Osteocyte (in vitro differentiated cells): ENCODE results near the gene ZSWIM5. TPM values are rescaled to one million over a fixed set of nuclear protein-coding genes. Genes with fewer than 3 reads are reported as not detected.
"Not testable (repeated sequence)": the region's sequence is repeated elsewhere in the genome, so short reads cannot be mapped to it uniquely, and the experiment has no call there.

ENCODE experiments used
- DNase-seq: peaks from one replicate; pipeline ENCODE4 v3.0.0; 2021; ENCODE audit warnings: mixed read lengths; ENCODE audit not compliant: unreplicated experiment; ENCODE audit errors: extremely low spot score
- H3K27ac Mint-ChIP-seq: one replicate; pipeline ENCODE4 v1.8.0; 2021; ENCODE audit warnings: mild to moderate bottlenecking, mixed read lengths; ENCODE audit not compliant: unreplicated experiment
- H3K27me3 Mint-ChIP-seq: one replicate; pipeline ENCODE4 v1.8.0; 2021; ENCODE audit warnings: mixed read lengths; ENCODE audit not compliant: unreplicated experiment
- H3K36me3 Mint-ChIP-seq: one replicate; pipeline ENCODE4 v1.8.0; 2021; ENCODE audit warnings: mixed read lengths; ENCODE audit not compliant: unreplicated experiment
- H3K4me1 Mint-ChIP-seq: one replicate; pipeline ENCODE4 v1.8.0; 2021; ENCODE audit warnings: mixed read lengths; ENCODE audit not compliant: unreplicated experiment
- H3K4me3 Mint-ChIP-seq: one replicate; pipeline ENCODE4 v1.8.0; 2021; ENCODE audit warnings: mild to moderate bottlenecking, moderate library complexity, mixed read lengths; ENCODE audit not compliant: unreplicated experiment
- H3K9me3 Mint-ChIP-seq: one replicate; pipeline ENCODE4 v1.8.0; 2021; ENCODE audit warnings: mixed read lengths; ENCODE audit not compliant: unreplicated experiment
- total RNA-seq: library from RNA; stranded (reverse); gene quantifications from 2 replicates; pipeline ENCODE4 v1.2.1, GENCODE V29; 2021
- TF ChIP-seq, protein P1 (sequence below): fragments of 200-600 bp; sonication (generic); IDR thresholded peaks from 2 replicates; pipeline ENCODE4 v1.5.0; 2021; ENCODE audit warnings: antibody characterized with exemption, mild to moderate bottlenecking, moderate library complexity

The ZSWIM5 gene
- total RNA-seq, 1 donor from 2014 or later = 0.73 TPM

DNA sequence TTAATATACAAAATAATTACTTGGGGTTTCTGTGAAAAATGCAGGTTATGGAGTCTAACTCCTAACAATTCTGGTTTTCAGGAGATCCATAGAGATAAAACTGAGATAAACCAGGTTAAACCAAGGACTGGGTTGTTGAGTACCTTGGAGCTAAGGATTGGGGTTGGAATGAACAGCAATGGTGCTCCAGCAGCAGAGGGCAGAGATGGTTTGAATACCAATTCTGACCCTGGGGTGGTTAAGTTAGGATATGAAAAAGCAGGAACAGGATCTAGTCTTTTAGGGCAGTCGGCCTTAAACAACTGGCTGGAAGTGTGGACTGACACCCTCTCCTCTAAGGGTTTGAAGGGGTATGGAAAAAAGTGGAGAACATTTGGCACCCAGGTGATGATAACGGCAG is 141.3 kb downstream of the ZSWIM5 start:
- H3K4me1 Mint-ChIP-seq = no peaks in the 10 kb centered on the region
- H3K4me3 Mint-ChIP-seq = no peak overlapping the region

DNA sequence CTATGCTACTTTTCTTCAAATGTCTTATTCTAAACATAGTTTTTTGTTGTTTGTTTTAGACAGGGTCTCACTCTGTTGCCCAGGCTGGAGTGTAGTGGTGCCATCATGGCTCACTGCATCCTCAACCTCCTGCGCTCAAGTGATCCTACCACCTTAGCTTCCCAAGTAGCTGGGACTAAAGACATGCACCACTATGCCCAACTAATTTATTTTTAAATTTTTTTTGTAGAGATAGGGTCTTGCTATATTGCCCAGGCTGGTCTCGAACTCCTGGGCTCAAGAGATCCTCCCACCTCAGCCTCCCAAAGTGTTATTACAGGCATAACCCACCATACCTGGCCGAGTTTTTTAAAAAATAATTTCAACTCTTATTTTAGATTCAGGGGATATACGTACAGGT is 143.9 kb downstream of the ZSWIM5 start:
- not testable (repeated sequence) for H3K9me3 Mint-ChIP-seq, H3K27ac Mint-ChIP-seq, H3K4me3 Mint-ChIP-seq, DNase-seq, H3K4me1 Mint-ChIP-seq, H3K36me3 Mint-ChIP-seq
- peaks cover 37% of the 10 kb centered on the region for H3K27me3 Mint-ChIP-seq

More for the DNA sequence above, 141.3 kb downstream of the ZSWIM5 start:
- Mint-ChIP-seq H3K9me3 (no peaks in the 10 kb centered on the region), H3K36me3 (no peaks in the 10 kb centered on the region), H3K27ac (peak overlapping the region; percentile 17), H3K27me3 (peaks cover 22% of the 10 kb centered on the region)
- DNase-seq = no peak
- TF ChIP-seq, protein P1, sequence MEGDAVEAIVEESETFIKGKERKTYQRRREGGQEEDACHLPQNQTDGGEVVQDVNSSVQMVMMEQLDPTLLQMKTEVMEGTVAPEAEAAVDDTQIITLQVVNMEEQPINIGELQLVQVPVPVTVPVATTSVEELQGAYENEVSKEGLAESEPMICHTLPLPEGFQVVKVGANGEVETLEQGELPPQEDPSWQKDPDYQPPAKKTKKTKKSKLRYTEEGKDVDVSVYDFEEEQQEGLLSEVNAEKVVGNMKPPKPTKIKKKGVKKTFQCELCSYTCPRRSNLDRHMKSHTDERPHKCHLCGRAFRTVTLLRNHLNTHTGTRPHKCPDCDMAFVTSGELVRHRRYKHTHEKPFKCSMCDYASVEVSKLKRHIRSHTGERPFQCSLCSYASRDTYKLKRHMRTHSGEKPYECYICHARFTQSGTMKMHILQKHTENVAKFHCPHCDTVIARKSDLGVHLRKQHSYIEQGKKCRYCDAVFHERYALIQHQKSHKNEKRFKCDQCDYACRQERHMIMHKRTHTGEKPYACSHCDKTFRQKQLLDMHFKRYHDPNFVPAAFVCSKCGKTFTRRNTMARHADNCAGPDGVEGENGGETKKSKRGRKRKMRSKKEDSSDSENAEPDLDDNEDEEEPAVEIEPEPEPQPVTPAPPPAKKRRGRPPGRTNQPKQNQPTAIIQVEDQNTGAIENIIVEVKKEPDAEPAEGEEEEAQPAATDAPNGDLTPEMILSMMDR = no peak

DNA sequence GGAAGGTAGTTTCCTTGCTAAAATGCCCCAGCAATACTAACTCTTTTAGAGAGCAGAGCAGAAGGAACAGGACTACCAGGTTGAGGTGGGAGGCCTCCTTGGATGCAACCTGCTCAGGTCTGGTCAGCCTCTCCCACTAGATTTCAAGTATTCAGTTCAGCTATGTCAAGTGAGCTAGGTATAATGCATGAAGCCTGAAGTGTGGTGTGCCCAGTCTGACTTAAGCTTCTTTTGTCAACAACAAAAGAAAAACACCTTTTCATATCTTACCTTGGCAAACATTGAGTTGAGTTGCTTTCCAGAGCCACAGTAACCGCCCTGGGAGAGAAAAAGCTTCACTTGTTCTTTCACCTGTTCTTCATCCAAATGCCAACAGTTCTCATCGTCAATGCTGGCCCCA is 146.6 kb downstream of the ZSWIM5 start:
- TF ChIP-seq, protein P1 = no peak
- no peaks in the 10 kb centered on the region for H3K4me1 Mint-ChIP-seq
- no peaks in the 10 kb centered on the region for H3K36me3 Mint-ChIP-seq
- DNase-seq = no peak
- peaks cover 39% of the 10 kb centered on the region for H3K27me3 Mint-ChIP-seq
- no peaks in the 10 kb centered on the region for H3K9me3 Mint-ChIP-seq
- H3K27ac Mint-ChIP-seq = no peak overlapping the region
- no peak overlapping the region for H3K4me3 Mint-ChIP-seq

DNA sequence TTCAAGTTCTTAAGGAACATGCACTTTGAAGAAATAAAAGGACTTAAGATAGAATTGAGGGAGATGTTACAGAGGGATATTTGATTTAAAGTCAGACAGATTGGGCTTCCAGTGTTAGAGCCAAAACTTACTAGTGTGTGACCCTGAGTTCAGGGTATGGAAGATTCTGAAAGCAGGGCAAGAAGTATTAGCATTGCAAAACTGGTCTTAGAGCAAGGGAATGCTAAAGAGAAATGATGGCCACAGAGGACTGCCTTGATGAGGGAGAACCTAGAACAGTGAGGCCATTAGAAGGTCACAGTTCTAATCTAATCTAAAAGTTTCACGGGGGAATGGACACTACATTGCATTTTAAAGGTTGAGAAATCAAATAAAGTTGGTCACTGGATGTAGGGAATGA is 148.9 kb downstream of the ZSWIM5 start:
- Mint-ChIP-seq H3K9me3 (no peaks in the 10 kb centered on the region), H3K4me3 (no peak overlapping the region), H3K27ac (no peak overlapping the region), H3K4me1 (no peaks in the 10 kb centered on the region), H3K36me3 (no peaks in the 10 kb centered on the region), H3K27me3 (peaks cover 38% of the 10 kb centered on the region)
- TF ChIP-seq, protein P1 = no peak
- DNase-seq = no peak

DNA sequence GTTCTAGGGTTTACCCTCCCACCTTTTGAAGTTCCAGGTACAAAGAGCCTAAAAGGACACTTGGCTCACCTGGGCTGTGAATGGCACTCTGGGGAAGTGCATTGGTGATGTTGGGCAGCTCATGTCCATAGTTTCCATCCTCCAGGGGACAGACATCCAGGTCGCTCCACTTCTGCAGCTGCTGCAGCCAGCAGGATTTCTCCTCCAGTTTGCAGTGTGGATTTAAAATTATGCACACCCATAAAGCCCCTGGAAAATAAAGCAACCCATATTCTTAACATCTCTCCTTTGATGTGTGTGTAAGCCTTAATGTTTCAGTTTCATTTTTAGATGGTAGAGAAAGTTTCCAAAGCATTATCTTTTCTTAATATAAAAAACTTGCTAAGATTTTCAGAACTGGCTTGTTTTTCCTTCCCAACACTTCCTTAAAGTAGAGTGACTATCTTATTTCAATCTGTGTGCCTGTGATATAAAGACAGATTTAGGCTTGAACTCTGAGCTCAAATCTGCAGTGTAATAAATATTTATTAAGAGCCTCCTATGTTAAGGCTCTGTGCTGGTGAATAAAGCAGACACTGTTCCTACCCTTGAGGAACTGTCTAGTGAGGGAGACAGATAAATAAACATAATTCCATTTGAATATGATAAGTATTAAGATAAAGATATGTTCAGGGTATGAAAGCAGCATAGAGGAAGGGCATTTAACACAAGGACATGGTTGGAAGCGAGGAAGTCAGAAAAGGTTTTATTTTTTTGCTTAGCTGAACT is 155.2 kb downstream of the ZSWIM5 start:
- Mint-ChIP-seq H3K27ac (no peak overlapping the region), H3K4me3 (no peak overlapping the region), H3K4me1 (peaks cover 2% of the 10 kb centered on the region), H3K36me3 (no peaks in the 10 kb centered on the region), H3K27me3 (peaks cover 19% of the 10 kb centered on the region), H3K9me3 (no peaks in the 10 kb centered on the region)
- TF ChIP-seq, protein P1 = no peak
- no peak for DNase-seq
